ENCODE measurements around the gene GIT1.

The GIT1 gene

DNA sequence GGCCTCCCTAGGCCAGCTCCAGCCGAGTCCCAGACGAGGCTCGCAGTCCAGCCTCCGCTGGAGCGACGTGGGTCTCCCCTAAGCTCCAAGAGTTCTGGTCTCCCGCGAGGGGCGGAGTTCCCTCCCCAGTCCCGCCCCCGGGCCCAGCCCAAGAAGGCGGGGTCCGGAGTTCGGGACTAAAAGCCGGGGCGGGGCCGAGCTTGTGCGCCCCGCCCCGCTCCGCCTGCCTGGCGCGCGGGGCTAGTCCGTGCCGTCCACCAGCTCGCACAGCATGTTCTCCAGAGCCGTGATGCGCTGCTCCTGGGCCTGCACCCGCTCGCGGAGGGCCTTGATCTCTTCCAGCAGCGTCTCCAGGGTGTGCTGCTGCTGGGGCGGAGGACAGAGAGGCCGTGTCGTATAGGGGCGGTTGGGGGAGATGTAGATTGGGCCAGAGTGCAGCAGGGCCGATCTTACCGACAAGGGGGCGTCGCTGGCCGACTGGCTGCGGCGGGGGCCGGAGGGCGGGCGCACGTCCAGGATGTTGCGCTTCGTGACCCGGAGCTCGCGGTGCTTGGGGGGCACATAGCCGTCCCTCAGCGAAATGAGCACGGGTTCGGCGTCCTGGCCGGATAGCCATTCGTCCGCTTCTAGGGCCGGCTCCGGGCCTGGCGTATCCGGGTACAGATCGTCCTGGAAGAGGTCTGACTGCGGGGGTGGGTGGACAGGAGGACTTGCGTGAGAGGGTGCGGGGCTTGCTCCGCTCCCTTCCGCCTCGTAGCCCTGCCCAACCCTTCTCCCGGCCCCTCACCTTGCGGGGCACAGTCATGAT is 26.2 kb upstream of the GIT1 start:
- peak; percentile 95 for DNase-seq

DNA sequence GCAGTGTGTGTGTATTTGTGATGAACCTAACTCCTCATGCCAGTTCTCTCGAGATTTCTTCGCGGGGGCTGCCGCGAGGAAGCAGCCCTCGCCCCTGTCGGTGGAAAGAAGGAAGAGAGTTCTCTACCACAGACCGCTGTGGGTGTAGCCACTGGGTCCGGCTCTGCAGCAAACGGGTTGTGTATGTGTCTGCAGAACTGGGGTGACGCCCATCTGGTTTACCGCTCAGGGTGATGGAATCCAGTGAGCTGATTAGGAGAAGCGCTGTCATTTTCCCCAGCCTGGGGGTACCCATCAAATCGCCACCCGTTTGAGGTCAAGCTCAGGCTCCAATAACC is 25.6 kb upstream of the GIT1 start:
- peak; percentile 93 for DNase-seq

- no peak for DNase-seq
Observed at GRCh38 chr17:29614349-29615047, 25.1 kb upstream of the GIT1 start.

DNA sequence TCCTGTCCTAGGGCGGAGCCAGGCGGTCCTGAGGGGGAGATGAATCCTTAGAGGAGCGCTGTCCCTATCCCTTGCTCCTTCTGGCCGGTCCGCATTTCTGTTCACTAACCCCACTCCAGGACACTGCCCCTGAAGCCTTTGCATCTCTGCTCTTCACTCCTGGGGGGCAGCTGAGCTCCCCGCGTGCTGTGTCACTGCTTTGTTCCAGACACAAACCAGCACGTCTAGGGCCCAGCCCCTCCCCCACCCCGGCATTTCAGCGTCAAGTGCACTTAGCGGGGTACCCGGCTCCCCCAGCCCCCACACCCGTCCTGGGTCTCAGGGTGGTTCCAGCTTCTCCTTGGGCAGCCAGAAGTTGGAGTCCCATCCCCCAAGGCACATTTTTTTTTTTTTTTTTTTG is 24.4 kb upstream of the GIT1 start:
- DNase-seq: peak; percentile 20

DNA sequence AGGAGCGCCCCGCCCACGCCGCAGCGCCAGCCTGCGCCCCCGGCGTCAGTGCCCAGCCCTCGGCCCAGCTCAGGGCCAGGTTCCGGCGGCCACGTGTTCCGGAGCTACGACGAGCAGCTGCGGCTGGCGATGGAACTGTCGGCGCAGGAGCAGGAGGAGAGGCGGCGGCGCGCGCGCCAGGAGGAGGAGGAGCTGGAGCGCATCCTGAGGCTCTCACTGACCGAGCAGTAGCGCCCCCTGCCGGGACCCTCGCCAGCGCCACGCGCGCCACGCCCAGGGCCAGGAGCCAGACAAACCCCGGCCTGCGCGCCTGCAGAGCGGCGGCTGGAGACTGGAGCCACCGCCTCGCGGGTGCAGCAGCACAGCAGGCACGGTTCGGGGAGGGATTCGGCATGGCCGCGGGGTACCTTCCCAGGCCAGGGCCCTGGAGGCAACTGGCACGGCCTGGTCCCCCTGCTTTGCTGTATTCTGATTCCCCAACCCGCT is 23.9 kb upstream of the GIT1 start:
- peak; percentile 96 for DNase-seq

- DNase-seq: no peak
Observed at GRCh38 chr17:29612404-29613280, 23.2 kb upstream of the GIT1 start.

DNA sequence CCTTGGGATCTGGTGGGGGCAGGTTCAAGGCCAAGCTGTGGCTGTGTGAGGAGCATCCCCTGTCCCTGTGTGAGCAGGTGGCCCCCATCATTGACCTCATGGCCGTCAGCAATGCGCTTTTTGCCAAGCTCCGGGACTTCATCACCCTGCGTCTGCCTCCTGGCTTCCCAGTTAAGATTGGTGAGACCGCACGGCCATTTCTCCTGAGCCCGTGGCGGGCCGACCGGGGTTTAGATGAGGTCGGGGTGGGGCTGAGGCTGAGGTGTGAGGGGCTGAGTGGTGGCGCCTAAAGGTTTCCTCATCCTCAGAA is 22.6 kb upstream of the GIT1 start:
- DNase-seq: no peak

DNA sequence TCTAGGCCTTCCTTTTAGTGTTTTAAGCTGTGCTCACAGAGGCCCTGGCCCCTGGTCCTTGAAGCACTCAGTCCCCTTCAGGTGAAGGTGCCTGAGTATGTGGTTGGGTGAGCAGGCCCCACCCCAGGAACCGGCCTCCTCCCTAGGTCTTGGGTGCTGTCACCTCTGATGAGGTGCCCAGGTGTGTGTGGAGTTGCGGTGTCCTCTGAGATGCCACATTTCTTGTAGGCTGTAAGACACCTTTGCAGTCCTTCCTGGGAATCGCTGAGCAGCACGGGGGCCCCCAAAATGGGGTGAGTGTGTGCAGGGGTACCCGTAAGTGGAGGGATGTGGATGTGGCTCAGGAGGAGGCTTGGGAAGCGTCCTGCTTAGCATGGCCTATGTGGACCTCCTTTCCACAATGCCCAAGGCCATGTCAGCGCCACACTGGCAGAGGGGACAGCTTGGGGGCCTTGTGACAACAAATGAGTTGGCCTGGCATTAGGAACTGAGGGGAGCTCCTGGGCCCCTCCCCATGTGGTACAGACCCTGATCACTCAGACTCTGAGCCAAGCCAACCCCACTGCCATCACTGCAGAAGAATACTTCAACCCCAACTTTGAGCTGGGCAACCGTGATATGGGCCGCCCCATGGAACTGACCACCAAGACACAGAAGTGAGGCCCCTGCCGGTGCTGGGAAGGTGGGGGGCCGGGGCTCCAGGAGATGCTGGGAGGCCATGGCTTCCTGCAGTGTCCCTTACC is 22.1 kb upstream of the GIT1 start:
- no peak for DNase-seq

DNA sequence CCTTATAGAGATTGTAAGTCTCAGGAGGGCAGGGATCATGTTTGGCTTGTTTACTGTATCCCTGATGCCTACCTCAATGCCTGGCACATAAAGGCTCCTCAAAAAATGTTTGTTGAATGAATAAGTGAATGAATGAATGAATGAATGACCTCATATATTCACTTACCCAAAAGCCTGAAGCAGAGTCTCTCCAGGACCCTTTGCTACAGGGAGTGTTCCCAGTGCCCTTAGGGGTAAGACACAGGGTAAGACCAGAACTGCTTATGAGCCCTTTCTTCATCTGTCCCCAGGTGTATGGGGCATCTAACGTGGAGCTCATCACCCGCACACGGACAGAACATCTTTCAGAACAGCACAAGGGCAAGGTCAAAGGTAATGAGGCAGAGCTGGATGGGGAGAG is 20.9 kb upstream of the GIT1 start:
- no peak for DNase-seq

DNA sequence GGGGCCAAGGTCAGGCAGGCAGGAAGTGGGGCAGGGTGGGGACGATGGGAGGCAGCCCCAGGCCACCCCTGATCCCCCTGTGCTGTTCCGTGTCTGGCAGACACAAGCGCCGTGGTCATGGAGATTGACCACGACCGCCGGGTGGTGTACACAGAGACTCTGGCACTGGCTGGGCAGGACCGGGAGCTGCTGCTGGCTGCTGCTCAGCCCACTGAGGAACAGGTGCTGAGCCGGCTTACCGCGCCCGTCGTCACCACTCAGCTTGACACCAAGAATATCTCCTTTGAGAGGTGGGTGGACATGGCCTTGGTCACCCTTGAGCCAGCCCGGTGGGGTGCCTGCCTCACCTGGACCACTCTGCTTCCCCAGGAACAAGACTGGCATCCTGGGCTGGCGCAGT is 19.5 kb upstream of the GIT1 start:
- DNase-seq: peak; percentile 18

- no peak for DNase-seq
Observed at GRCh38 chr17:29607557-29608195, 18.2 kb upstream of the GIT1 start.

DNA sequence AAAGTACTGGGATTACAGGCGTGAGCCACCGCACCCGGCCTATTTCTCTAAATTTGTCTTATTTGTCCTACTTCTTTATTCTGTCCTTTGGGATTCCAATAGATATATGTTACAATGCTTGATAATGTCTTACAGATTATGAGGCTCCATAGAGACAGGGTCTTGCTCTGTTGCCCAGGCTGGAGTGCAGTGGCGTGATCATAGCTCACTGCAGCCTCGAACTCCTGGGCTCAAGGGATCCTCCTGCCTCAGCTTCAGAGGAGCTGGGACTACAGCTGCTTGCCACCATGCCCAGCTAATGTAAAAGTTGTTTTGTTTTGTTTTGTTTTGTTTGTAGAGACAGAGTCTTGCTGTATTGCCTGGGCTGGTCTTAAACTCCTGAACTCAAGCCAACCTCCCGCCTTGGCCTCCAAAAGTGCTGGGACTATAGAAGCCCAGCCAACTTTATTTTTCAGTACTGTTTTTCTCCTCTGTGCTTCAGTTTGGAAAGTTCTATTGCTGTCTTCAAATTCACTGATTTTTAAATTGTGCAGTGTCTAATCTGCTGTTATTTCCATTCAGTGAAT is 13.7 kb upstream of the GIT1 start:
- DNase-seq: no peak

DNA sequence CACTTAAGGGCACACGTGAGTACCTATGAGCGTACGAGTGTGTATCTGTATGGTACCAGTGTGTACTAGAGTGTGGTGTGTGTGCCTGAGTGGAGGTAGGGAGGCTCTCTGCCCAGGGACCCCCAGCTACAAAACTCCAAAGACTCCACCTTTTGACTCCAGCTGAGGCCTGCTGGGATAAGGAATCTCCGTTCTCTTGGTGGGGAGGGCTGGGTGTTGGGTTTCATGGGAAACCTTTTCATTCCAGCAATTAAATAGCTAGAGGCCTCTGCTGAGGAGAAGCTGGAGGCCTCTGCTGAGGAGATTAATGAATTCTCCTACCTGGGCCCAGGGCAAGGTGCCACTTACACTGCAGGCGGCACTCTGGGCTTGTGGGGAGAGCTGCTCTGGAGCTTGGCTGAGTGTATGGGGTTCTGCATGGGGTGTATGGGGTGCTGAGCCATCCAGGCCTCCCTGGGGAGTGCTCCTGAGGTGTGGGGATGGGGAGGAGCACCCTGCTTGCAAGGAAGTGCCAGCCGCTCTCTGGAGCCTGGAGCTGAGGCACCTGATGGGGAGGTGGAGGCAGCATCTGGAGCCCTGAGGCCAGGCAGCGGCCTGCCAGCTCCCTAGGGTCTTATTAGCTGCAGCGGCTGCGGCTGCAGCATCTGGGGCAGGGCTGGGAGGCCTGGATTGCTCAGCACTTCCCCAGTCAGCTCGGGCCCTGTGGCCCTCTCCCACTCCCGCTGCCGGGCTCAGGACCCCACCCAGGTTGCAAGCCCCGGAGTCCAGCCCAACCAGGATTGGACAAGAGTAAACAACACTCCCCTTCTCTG is 8.1 kb upstream of the GIT1 start:
- DNase-seq: no peak

GRCh38 chr17:29596811-29597210 is 7.4 kb upstream of the GIT1 start:
- no peak for DNase-seq

DNA sequence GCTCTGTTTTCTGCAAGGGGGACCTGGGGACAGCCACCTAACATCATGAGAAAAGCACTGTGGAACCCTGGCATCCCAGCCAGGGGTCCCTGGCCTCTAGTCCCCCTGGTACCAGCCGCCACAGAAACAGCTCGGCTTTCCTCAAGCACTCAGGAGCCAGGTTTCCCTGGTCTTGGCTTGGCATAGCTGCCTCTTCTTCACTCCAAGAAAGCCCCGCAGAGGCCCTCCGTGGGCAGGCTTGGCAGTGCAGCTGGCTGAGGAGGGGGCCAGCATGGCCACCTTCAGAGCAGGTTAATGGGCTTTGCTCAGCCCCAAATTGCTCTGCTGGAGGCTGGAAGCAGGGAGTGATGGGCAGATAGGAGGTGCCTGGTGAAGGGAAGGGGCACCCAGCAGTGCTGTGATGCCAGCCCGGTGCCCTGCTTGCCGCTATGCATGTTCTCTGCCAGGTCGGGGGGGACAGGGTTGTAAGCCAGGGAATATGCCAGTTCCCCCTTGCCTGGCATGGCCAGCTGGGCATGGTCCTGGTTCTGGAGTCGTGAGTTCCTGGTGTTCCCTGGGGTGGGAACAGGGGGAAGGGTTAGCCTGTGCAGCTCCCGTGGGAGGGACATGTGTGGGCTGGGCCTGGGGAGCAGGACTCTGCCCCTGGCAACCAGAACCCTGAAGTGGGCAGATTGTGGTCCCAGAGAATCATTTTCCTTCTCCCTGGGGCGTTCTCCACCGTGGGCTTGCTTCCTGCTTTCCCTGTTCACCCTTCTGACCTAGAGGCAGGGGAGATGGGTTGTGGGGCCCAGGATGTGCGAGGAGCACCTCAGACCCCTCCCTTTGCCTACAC is 6.7 kb upstream of the GIT1 start:
- no peak for DNase-seq

- DNase-seq: no peak
Observed at GRCh38 chr17:29595107-29595942, 5.9 kb upstream of the GIT1 start.

- DNase-seq: no peak
Observed at GRCh38 chr17:29594519-29595090, 5.2 kb upstream of the GIT1 start.

GRCh38 chr17:29593591-29594518 is 4.4 kb upstream of the GIT1 start:
- DNase-seq: peak; percentile 70
